NCI-H2227 (cell line): Measurements from ENCODE around the gene PLD6.

ENCODE experiments used
- DNase-seq: peaks from one replicate; lab custom pipeline; 2025; ENCODE audit not compliant: unreplicated experiment; lab: John Stamatoyannopoulos, UW

Gene PLD6

DNA sequence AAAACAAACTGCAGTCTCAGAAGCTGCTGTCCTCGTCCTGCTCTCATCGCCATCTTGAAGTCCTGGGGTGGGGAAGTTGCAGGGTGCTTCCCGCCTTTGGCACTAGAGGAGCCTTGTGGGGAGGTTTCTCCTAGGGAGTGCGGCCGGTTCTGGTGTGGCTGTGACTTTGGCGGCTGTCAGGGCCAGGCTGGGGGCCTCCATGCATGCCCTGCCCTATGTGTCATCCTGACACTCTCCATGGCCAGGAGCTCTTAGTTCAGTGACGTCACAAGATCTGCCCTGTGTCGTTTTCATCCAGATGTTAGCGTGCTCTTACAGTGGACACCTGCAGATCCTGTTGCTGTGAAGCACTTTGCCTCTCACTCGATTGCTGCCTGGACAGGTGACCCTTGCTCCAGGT, 49.6 kb downstream of the PLD6 start:
- DNase-seq, result no peak

DNA sequence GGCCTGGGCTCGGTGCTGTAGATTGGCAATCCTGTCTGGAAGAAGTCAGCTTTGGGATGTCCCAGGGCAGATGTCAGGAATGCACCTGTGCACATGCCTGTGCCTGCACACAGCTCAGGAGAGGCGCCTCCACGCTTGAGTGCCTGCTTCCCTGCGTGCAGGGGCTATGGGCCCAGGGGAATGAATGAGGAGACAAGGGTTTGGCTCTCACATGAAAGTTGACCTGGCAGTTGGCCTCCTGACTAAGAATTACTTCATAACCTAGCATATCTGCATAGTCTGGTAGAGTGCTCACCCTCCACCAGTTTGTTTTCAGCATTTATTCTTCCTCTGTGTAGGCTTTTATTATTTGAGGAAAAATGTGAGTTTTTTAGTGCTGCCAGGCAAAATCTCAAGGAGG, 50.0 kb downstream of the PLD6 start:
- no peak for DNase-seq

DNA sequence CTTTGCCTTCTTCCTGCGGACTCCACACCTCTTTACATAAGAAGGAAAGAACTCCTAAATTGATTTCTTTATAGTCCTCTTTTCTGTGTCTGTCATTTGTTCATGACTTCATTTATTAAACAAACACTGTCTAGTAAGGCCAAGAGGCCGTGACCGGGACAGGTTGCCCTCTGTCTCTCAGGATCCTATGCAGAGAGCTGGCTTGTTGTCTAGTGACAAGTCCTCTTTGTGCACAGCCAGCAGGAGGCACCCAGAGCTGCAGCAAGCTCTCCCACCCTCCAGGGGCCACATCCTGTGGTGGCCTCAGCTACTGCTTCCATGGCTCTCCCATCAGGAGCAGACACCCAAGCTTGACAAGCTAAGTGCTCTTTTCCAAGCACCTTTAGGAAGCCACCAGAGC, 50.6 kb downstream of the PLD6 start:
- DNase-seq, result no peak

DNA sequence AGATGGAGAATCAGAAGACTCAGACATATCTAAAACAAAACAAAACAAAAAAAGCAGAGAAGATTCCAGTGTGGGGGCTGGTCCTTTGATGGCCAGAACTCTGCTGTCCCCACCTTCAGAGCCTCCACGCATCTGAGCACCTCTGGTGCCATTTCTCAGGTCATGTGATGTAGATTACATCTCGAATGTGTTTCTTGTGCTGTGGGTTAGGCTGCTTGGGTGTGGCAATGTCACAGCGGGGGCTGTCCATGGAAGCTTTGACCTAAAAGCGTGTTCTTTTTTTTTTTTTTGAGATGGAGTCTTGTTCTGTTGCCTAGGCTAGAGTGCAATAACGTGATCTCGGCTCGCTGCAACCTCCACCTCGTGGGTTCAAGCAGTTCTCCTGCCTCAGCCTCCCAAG, 51.2 kb downstream of the PLD6 start:
- no peak for DNase-seq

DNA sequence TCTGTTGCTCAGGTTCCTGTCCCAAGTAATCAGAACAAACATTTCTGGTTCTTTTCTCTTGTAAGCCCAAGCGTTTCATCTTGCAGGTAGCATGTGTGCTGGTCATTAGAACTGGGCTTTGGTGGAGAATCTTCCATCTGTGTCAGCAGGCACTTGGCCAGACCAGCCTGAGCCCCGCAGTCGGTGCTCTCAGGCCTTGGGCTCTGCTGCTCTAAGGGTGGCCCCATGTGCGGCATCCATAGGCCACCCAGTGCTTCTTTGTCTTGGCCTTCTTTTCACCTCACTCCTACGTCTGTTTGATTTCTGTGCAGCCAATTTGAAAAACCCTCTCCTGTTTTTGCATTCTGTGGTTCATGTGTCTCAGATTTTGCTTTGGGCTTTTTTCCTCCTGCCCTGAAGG, 51.6 kb downstream of the PLD6 start:
- no peak for DNase-seq

DNA sequence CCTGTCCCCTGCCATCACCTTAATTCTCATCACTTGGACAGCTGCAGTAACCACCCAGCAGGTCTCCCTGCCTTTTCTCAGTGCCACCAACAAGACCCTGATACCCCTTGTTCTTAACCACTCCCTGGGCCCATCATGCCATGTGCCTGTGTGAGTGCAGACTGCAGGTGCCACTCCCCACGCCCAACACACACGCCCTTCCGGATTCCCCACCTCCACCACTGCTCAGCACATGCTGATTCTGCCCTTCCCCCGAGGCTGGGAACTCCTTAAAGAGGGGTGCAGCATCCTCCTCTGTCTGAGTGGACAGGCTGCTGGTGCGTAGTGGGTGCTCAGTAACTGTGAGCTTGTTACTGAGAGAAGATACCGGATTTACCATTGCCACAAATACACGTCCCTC, 52.4 kb downstream of the PLD6 start:
- DNase-seq, result no peak

DNA sequence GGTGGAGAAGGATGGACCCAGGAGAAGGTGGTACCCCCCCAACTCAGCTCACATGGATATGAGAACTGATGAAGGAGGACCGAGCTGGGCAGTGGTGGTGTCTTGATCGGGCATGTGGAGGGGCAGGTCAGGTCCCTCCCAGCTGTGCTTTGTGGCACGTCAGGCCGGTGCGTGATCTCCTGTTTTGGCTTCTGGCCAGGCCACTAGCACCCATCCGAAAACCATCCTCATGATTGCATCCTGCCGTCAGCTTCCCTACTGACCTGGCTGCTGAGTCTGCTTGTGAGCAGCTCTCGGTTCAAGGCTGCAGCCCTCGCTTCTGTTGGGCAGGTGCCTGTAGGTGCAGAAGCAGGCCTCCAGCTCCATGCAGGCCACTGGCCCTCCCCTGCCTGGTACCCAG, 53.1 kb downstream of the PLD6 start:
- no peak for DNase-seq

DNA sequence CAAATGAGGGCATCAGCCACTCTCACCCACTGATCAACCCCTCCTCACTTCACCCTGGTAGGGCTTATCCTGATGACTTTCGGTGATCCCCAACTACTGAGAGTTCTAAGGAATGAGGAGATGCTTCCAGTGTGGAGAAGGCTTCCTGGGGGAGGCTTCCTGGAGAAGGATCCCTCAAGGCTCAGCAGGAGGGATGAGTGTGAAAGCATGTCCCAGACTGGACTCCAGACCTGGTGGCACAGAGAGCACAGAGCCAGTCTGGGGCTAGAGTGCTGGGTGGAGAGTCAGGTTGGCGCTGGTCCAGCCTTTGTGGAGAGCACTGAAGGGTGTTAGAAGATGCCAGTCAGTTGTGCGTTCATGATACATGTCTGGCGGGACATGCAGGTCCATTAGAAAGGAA, 53.7 kb downstream of the PLD6 start:
- DNase-seq, result no peak

DNA sequence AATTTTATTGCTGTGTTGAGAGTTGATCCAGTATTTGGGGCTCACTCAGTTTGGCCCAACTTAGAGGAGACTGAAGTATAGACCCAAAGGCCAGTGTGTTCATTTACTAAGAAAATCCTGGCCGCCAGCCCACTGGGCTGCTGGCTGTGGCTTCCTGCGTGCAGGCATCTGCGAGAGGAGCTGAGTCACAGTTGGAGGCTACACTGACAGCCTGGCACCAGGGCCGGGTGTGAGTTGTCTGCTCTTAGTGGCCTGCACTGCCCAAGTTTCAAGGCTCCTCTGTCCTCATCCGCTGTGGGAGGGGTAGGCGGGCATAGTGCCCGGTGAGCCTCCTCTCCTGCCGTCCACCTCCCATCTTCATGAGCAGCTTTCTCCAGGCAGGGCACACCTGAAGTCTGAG, 54.2 kb downstream of the PLD6 start:
- DNase-seq, result no peak

DNA sequence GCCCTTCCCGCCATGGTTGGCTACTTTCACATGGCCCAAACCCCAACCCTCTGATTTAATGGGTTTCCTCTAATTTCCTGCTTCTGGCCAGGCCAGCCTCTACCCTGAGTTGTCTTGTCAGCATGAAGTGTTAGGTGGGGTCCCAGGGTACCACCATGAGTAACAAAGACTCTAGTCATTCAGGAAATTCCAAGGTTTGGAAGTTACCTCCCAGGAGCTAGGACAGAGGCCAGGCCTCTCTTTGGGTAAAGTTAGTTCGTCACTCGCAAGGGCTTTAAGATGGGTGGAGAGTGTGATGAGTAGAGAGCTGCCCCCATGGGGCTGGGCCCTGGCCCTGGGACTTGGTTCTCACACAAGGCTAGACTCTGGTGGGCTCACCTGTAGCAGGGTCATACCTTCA, 54.6 kb downstream of the PLD6 start:
- no peak for DNase-seq

DNA sequence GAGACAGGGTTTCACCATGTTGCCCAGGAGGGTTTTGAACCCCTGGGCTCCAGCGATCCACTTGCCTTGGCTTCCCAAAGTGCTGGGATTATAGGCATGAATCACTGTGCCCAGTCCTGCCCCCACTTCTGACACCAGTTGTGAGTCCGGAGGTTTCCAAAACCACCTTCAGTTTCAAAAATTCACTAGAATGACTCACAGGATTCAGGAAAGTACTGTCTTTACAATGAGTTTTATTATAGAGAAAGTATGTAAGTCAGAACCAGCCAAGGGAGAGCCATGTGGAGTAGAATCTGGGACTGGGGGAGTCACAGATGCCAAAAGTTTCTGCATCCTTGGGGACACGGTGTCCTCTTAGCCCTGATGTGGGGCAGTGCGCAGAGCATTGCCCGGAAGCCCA, 55.1 kb downstream of the PLD6 start:
- DNase-seq, result no peak
